Epithelial cell of esophagus (primary cell): ENCODE measurements around the gene MOXD1.
"Not testable (repeated sequence)": the region's sequence is repeated elsewhere in the genome, so short reads cannot be mapped to it uniquely, and the experiment has no call there.

Experiments used
- DNase-seq: peaks from one replicate; pipeline ENCODE4 v3.0.0; 2010; ENCODE audit warnings: low read depth
- H3K4me3 ChIP-seq: 2 replicates; pipeline ENCODE4 v1.5.1; 2011; ENCODE audit warnings: mild to moderate bottlenecking, low read length, control low read depth
- TF ChIP-seq, protein P1 (sequence below): IDR thresholded peaks from 2 replicates; pipeline ENCODE4 v1.5.1; 2011; ENCODE audit warnings: low read depth, mild to moderate bottlenecking, low read length, control low read depth, inconsistent platforms; ENCODE audit not compliant: insufficient read depth; ENCODE audit errors: missing control alignments

MOXD1 gene

DNA sequence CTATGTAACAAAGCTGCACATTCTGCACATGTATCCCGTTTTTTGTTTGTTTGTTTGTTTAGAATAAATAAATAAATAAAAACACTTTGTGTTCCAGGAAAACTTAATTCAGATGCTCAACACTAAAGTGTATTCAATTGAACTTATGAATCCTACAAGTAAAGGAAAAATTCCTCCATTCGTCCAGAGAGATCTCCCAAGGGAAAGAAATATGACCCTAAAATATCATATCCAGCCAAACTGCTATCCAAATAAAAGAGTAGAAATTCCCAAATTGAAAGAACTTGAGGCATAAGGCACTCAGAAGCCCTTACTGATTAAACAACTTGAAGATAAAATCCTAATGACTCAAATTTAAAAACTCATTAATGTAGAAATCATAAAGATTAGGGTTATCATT is 90.4 kb downstream of the MOXD1 start:
- TF ChIP-seq, protein P1, sequence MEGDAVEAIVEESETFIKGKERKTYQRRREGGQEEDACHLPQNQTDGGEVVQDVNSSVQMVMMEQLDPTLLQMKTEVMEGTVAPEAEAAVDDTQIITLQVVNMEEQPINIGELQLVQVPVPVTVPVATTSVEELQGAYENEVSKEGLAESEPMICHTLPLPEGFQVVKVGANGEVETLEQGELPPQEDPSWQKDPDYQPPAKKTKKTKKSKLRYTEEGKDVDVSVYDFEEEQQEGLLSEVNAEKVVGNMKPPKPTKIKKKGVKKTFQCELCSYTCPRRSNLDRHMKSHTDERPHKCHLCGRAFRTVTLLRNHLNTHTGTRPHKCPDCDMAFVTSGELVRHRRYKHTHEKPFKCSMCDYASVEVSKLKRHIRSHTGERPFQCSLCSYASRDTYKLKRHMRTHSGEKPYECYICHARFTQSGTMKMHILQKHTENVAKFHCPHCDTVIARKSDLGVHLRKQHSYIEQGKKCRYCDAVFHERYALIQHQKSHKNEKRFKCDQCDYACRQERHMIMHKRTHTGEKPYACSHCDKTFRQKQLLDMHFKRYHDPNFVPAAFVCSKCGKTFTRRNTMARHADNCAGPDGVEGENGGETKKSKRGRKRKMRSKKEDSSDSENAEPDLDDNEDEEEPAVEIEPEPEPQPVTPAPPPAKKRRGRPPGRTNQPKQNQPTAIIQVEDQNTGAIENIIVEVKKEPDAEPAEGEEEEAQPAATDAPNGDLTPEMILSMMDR: no peak
- DNase-seq: no peak
- no peak overlapping the region for H3K4me3 ChIP-seq

DNA sequence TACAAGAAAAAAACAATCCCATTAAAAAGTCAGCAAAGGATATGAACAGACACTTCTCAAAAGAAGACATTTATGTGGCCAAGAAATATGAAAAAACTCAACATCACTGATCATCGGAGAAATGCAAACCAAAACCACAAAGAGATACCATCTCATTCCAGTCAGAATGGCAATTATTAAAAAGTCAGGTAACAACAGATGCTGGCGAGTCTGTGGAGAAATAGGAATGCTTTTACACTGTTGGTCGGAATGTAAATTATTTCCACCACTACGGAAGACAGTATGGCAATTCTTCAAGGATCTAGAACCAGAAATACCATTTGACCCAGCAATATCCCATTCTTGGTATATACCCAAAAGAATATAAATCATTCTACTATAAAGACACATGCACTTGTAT is 91.1 kb downstream of the MOXD1 start:
- H3K4me3 ChIP-seq, DNase-seq: not testable (repeated sequence)

DNA sequence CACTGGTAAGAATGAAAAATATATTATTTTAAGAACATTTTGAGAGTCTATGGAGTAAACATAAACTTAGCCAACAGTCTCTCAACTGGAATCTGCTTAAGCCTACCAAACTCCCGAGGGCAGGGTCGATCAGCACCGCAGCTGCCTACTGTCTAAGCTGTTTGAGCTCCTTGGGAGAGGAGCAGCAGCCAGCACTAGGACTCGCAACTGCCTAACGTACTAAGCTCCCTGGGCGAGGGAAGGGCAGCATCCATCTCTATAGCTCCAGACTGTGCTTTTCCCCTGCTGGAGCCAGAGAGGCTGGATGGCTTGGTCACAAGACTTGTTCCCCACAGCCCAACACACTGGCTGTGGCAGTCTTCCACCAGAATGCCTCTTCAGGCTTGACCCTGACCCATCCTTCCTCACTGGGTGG is 96.4 kb downstream of the MOXD1 start:
- TF ChIP-seq, protein P1: no peak
- H3K4me3 ChIP-seq: no peak overlapping the region
- DNase-seq: no peak

DNA sequence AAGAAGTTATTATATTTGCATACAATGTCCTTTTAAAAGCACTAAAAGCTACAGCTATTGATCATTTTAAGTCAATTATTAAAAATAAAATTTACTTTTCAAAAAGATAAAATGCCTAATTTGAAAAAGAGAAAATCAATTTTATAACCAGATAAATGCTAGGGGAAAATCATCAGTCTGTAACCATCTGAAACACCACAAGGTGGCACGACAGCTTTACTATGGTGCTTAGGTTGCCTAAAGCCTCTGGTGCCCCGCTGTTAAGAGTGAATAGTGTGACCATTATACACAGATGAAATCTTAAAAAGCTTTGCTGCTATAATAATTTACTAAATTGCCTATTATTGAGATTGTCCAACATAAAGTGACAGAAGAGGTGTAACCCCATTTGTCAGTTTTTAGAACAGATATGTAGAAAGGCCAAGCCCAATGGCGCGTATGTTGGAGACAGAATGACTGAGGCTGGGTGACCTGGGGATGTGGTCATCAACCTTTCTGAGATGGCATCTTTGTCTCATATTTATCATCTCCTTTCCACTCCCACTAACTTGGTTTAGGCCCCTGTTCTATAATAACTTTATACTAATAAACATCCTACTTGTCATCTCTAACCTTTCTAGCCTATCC is 100.8 kb downstream of the MOXD1 start:
- no peak overlapping the region for H3K4me3 ChIP-seq
- TF ChIP-seq, protein P1: peak; percentile 68
- peak; percentile 69 for DNase-seq

DNA sequence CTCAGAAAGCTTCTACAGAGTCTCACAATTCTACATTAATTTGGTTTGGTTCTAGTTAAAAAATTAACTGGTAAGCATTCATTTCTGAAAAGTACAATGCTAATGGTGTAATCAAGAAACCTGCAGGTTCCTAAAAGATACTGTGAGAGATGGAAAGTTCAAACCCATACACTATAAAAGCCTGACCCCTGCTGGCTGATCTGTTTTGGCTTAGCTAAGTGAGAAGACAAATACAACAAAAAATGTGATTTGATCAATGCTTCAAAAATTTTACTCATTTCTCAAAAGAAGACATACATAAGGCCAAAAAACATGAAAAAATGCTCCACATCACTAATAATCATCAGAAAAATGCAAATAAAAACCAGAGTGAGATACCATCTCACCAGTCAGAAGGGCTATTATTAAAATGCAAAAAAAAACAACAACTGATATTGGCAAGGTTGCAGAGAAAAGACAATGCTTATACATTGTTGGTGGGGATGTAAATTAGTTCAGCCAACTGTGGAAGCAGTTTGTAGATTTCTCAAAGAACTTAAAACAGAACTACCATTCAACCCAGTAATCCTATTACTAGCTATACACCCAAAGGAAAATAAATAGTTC is 102.8 kb downstream of the MOXD1 start:
- TF ChIP-seq, protein P1: peak; percentile 77
- H3K4me3 ChIP-seq: no peak overlapping the region
- peak; percentile 68 for DNase-seq

DNA sequence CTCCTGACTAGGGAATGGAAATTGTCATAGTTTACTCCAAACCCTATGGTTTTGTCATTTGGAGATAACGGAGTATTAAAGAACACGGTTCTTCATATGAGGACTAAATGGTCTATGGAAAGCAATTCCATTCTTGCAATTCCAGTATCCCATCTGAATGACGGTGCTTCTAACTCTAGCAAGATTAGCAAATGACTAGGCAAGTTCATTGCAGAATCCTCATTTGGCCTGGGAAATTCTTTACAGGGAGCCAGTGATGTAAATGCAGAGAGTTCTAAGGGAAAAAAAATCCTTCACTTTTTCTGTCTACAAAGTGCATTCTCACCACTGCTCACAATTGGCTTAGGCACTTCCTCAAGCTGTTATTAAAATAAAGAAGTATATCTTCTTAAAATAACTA is 111.5 kb downstream of the MOXD1 start:
- no peak for DNase-seq
- TF ChIP-seq, protein P1: no peak
- H3K4me3 ChIP-seq: no peak overlapping the region

DNA sequence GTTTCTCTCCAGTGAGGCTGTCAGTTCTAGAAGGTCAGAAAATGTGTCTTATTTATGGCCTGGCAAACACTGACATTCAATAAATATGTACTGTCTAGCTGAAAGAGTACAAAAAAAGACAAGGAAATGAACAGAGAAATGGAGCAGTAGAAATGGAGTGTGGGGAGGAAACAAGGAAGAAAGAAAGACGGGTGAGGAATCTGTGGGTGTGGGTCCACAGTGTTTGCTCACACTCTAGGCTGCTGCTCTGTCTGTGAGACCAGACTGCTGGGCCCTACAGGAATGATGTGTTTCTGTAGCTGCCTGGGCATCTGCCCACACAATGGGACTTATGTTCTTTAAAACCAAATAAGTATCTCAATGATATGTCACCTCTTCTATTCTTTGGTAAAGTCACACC is 114.2 kb downstream of the MOXD1 start:
- H3K4me3 ChIP-seq: no peak overlapping the region
- no peak for DNase-seq
- TF ChIP-seq, protein P1: no peak
